ENCODE data around the gene C4orf46.

DNA sequence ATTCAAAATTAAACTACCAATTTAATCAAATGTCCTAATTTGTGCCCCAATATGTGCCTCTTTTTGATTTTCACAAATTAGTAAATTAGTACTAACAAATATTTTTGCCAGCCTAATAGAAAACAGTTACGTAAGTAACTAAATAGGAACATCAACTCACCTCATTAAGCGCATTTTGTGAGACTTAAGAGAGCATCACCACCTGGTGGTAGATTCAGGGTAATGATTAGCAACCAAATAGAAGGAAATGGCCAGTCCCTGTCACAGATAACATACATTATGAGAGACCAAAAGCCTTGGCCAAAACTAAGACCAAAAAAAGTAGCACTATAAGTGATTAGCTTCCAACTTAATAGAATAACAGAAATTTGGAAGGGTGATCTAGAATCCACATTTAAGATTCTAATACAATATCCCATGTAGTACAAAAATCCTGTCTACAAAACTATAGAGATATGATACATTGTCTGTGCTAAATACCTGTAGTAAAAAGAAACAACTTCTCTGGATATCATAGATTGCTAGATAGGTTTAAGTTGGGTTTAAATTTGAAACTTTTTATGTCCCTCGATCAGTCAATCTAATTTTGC, 46.7 kb downstream of the C4orf46 start:
- TF ChIP-seq, protein P1, sequence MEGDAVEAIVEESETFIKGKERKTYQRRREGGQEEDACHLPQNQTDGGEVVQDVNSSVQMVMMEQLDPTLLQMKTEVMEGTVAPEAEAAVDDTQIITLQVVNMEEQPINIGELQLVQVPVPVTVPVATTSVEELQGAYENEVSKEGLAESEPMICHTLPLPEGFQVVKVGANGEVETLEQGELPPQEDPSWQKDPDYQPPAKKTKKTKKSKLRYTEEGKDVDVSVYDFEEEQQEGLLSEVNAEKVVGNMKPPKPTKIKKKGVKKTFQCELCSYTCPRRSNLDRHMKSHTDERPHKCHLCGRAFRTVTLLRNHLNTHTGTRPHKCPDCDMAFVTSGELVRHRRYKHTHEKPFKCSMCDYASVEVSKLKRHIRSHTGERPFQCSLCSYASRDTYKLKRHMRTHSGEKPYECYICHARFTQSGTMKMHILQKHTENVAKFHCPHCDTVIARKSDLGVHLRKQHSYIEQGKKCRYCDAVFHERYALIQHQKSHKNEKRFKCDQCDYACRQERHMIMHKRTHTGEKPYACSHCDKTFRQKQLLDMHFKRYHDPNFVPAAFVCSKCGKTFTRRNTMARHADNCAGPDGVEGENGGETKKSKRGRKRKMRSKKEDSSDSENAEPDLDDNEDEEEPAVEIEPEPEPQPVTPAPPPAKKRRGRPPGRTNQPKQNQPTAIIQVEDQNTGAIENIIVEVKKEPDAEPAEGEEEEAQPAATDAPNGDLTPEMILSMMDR (IDR thresholded peaks at IDR 0.05): peak in 5 of 6 experiments; percentile 36 to 65 (median 47)
- no peak for TF ChIP-seq POLR2A (IDR thresholded peaks at IDR 0.05)

Data from thyroid gland (tissue), 4 donors.